HL-60/S4 (cell line): Measurements from ENCODE around the gene CLDN17.

ENCODE experiments used
- in situ Hi-C: fragments of 300-500 bp; cut with MboI; formaldehyde crosslinking; loops from 2 replicates; pipeline ENCODE4 v1.14.3; 2022; ENCODE audit warnings: low sequenced_read_pairs

Gene CLDN17

DNA sequence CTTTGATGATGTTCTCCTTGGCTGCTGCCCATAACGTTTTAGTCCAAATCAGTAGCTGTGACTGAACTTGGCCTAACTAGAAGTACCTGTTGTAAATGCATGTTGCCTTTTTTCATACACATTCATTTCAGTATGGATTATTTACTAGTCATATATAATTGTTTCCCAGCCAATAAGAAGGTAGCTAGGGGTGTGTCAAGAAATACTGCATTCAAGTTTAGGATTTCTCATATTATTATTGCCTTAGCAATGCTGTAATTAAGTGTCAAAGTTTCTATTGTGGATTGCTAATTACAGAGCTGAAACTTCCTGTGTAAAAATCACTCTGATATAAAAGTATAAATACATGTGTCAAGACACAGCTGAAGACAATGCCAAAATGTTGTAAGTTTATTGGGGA lies at the start of gene CLDN17:
Gene CLDN17 (minus strand): TSS at position 101 of the 400 bp plus-strand sequence. CDS start 188 bp downstream, outside the sequence.
- in situ Hi-C loops = no loop called here

GRCh38 chr21:30216041-30216723 lies 49.6 kb upstream of the CLDN17 start, which contains the start of gene CLDN8:
CLDN8 (minus strand) TSS chr21:30216097; CDS start chr21:30215925, 172 bp downstream.
- in situ Hi-C loops = no loop called here

GRCh38 chr21:30211071-30211470 lies 44.5 kb upstream of the CLDN17 start:
- in situ Hi-C loops = no loop called here

GRCh38 chr21:30209601-30210000 lies 43.0 kb upstream of the CLDN17 start:
- in situ Hi-C loops = no loop called here

- in situ Hi-C loops = no loop called here
Measured at GRCh38 chr21:30207252-30207579, 40.6 kb upstream of the CLDN17 start.

DNA sequence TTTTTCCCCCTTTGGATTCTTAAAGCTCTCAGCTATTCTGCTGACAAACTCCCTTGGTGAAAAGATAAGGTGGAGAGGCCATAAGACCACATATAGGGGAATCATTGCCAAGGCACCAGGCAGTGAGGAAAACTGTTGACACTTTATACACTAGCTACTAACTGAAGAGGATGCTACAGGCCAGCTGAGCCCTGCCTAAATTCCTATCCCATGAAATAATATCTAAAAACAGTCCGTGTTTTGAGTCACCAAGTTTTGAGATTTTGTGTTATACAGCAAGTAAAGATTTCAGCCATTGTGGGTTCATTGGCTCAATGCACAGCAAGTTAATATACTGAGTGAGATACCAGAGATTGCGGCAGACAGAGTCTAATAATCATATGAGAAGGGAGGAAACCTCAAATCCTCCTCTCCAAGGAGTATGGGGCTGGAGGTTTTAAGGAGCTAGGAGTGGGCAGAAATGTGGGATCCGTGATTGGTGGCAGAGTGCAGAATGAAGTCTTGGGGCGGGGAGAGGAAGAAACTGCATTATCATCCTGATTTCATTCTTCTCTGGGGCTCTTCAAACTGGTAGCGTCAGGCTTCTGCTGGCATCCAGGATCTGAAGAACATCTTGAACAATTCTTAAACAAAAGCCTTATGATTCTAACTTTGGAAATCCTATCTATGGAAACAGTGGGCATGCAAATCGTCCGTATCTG lies 40.1 kb upstream of the CLDN17 start:
- in situ Hi-C loops = no loop called here

DNA sequence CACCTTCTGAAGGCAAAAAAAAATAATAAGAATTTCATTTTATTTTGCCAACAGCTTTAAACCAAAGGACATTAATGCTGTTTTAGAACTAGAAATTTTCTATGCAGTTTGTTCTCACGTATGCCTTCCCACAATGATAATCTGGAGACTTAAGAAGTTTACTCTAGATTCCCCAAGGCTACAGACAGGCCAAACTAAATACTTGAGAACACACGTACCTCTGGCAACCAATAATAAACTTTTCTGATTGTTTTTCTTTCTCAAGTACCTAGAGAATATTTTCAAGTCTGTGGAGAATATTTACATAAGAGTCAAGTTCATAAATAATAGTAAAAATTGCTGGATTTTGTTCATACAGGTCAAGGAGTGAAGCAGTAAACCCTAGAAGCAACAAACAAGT lies 33.4 kb upstream of the CLDN17 start:
- in situ Hi-C loops = loop anchor here (25.0 kb wide), 1 partner anchor 1113 kb away; no protein-coding TSS in a partner anchor

- in situ Hi-C loops = loop anchor here (25.0 kb wide), 1 partner anchor 1107 kb away; no protein-coding TSS in a partner anchor
Measured at GRCh38 chr21:30194701-30195299, 28.2 kb upstream of the CLDN17 start.

DNA sequence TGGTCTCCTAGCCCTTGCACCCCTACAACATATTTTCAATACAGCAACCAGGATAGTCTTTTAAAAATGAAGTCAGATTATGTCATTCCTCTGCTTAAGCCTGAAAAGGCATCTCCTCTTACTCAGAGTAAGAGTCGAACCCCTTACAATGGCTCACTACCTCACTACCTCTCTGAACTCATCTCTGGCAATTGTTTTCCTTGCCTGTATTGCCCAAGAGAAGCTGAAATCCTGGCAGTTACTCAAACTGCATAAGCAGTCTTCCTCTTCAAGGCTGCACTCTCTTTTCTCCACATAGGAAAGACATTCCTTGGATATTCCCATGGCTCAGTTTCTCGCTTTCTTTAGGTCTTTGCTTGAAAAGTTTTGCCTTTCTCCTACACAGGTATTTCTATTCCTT lies 26.6 kb upstream of the CLDN17 start:
- in situ Hi-C loops = loop anchor here (25.0 kb wide), 1 partner anchor 1106 kb away; no protein-coding TSS in a partner anchor

DNA sequence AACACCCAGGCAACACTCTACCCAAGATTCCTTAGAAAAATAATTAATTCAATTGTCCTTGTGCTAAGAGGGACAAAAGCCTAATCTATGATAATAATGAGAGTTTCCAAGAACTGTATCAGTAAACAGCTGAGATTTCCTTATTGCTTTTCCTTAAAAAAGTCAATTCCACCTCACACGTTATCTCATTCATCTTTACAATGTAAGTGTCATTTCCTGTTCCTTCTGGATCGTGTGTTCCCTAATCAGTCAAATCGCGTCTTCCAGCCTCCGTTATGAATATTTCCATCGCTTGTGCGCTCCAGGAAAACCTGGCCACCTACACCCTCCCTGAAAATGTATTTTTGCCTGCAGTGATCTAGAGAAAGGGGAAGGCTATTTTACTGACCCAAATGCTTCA lies 23.9 kb upstream of the CLDN17 start:
- in situ Hi-C loops = loop anchor here (25.0 kb wide), 1 partner anchor 1103 kb away; no protein-coding TSS in a partner anchor

GRCh38 chr21:30189773-30190172 lies 23.2 kb upstream of the CLDN17 start:
- in situ Hi-C loops = loop anchor here (25.0 kb wide), 1 partner anchor 1102 kb away; no protein-coding TSS in a partner anchor

- in situ Hi-C loops = loop anchor here (25.0 kb wide), 1 partner anchor 1099 kb away; no protein-coding TSS in a partner anchor
Measured at GRCh38 chr21:30186242-30186641, 19.6 kb upstream of the CLDN17 start.

GRCh38 chr21:30168086-30168485 lies 1.5 kb upstream of the CLDN17 start:
- in situ Hi-C loops = no loop called here

DNA sequence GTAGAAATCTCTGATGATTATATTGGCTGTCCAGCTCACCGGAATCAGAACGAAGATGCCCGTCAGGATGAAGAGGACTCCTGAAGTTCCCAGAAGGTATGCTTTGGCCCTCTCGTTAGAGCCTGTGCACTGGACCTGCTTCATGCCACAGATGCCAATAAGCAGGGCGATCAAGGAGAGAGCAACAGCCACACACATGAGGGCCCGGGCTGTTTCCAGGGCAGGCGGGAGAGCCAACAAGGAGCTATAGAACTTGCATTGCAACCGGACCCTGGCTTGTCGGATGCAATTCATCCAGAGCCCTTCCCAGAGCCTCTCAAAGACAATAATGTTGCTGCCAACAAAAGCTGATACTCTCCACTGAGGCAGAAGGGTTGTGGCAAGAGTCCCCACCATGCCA lies 434 bp downstream of the CLDN17 start:
- in situ Hi-C loops = no loop called here

DNA sequence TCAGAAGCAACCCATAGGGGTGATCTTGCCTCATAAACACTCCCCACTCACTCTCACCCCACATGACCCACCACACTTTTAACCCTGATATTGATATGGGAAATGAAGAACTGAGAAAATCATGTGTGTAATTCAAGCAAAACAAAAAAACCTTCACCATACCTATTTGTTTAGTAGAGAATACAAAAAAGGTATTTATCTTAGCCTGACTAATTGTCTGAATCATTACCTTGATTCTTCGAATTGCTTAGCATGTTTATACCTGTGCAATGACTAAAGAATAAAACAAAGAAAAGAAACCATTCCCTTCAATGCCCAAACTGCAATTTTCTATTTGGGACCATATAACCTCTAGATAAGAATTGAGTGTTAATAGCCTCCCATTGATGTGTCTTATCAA lies 1.8 kb downstream of the CLDN17 start:
- in situ Hi-C loops = no loop called here

DNA sequence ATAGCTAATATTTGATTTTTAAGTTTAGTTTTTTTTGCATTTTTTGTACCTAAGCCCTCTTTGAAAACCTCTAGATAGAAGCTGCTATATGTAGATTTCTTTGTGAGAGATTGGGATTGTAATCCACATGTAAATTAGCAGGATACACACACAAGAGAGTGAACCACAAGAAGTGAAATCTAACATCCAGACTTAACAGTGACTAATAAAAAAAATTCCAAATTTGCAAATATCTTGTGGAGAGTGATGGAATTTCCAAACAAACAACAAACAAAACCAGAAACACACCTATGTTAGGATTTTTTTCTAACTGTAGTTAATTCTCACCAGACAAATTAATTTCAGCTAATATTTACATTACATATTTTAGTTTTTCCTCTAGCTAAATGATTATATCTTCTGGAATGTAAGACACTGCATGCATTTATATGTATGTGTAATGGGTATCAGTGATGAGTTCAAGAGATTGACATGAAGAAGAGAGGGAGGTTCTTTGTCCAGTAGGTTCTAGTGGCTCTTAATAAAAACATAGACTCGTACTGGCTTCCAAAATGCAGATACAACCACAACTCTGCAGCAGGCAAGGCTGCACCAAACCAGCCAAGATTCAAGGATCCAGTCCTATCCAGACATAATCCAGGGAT lies 12.8 kb downstream of the CLDN17 start:
- in situ Hi-C loops = no loop called here

DNA sequence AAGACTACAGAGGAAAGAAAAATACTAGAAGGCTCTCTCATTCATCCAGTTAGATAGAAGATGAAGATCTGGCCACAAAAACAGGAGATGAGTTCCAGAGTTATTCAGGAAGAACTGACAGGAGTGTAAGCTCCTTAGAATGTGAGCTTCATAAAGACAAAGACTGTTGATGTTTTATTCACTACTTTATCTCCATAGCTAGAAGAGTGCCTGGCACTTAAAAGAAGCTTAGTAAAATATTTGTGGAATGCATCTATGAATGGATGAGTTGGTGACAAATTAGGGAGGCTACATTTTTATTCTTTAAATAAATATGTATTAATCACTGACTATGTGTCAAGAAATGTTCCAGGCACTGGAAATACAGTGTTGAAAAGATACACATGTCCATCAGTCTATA lies 13.8 kb downstream of the CLDN17 start:
- in situ Hi-C loops = no loop called here

GRCh38 chr21:30148906-30149305 lies 17.7 kb downstream of the CLDN17 start:
- in situ Hi-C loops = no loop called here

DNA sequence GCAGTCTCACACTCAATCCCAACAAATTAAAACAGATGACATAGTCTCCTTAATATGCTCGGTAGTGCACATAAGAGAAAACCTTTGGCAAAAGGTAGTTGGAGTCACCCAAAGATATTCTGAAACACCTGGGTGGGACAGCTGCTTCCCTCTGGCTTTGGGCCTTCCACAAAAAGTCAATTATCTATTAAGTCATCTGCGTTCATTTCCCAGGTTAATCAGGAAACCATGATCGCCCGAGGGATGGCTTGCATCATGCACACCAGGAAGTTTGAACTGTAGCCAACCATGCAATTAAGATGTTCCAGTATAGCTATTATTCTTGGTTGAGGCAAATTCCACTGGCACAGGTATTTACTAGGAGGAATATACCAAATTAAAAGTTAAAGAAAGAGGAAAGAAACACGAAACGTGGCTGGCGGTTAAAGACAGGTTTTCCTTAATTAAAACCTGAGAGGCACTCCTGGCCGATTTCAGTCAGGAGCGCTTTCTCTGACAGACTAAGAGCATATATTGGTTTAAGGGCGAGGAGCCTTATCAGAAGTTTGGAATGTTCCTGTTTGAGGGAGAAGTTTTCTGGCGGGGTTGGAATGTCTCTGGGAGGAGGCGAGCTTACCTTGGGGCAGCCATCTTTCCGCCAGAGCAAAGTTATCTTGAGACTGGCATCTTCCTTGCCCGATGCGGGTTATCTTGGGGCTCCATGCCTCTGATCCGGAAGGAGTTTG lies 19.9 kb downstream of the CLDN17 start:
- in situ Hi-C loops = no loop called here

DNA sequence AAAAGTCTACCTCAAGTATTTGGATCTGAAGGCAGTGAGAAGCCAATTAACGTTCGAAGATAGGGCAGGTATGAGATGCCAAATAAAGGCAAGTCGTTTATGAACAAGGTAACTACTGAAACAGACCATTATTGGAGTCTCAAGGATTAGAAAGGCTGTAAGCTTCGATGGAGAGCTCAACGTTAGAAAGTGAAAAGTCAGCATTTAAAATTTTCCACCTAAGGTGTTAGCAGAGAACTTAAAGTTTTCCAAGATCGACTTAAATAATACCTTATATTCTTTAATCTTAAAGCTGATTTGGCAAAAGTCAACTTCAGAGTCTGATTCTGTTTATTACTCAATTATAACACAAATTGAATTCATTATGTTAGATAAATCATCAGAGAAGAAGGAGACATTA lies 28.1 kb downstream of the CLDN17 start:
- in situ Hi-C loops = no loop called here

- in situ Hi-C loops = no loop called here
Measured at GRCh38 chr21:30129246-30129645, 37.4 kb downstream of the CLDN17 start.
